Omental fat pad (tissue), 4 donors: ENCODE measurements around the gene FANCI. TPM values are rescaled to one million over a fixed set of nuclear protein-coding genes. Genes with fewer than 3 reads are reported as not detected.

ENCODE experiments used
- ATAC-seq: fragments of 150-250 bp; one replicate; pipeline ENCODE4 v1.9.1; 2016; ENCODE audit warnings: mild to moderate bottlenecking, moderate library complexity; ENCODE audit not compliant: low FRiP score
- DNase-seq: peaks from one replicate; pipeline ENCODE4 v3.0.0-alpha.2; 2019; ENCODE audit warnings: low spot score
- total RNA-seq, 4 donors: library from RNA; depleted of rRNA; stranded (reverse); fragments of >200 nt; gene quantifications; one replicate each; pipeline ENCODE4 v1.1.0, GENCODE V29; 2016
- TF ChIP-seq, protein P1 (sequence below), 3 donors: fragments of 450-650 bp; IDR thresholded peaks; one replicate each; pipeline ENCODE4 v1.5.1; 2016 to 2017; ENCODE audit warnings: antibody characterized with exemption in 3 of 3, mild to moderate bottlenecking in 3 of 3, moderate library complexity in 2 of 3

Gene FANCI
- 1 to 10 TPM; 3.3 to 6.6 (median 4.2) TPM for total RNA-seq

DNA sequence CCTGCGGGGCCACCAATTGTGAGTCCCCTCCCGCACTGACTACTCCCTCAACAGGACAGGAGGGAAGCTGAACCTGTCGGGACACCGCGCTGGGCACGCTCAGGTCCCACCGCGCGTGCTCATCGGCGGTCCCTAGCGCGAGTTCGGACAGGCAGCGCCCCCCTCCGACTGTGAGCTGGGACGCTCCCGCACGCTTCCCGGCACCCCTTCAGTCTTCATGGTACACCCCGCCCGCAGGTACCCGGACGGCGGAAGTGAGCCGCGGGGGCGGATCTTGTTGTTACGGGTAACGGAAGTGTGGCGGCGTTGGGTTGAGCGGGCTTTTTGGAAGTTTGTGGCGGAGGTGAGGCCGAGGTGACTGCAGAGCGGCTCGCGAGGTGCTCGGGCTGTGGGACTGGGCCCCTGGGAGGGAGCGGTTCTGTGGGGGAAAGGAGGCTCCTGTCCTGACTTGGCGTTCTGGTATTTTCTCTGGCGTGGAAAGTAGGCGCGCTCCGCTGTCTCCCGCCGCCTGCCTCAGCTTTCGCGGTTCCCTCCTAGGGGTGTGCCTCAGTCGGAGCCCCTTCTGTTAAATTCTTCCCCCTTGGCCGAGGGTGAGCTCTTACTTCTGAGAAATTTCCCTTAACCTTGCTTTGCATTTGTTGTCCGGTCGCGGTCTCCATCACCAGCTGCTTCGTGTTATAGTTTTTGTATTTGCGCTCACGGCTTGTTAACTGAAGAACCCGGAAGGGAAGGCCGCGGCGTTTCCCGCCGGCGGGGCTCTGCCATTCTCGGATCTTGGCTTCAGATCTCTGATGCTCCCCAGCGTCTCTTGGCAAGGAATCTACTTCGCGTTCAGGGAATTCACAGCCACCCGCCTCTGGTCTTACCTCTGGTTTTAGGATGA, at the start of gene FANCI:
Gene FANCI, plus strand, starts transcription at position 289 of the 883 bp plus-strand sequence. CDS start 3,669 bp downstream, outside the sequence.
- peak; percentile 98 for ATAC-seq
- TF ChIP-seq, protein P1, sequence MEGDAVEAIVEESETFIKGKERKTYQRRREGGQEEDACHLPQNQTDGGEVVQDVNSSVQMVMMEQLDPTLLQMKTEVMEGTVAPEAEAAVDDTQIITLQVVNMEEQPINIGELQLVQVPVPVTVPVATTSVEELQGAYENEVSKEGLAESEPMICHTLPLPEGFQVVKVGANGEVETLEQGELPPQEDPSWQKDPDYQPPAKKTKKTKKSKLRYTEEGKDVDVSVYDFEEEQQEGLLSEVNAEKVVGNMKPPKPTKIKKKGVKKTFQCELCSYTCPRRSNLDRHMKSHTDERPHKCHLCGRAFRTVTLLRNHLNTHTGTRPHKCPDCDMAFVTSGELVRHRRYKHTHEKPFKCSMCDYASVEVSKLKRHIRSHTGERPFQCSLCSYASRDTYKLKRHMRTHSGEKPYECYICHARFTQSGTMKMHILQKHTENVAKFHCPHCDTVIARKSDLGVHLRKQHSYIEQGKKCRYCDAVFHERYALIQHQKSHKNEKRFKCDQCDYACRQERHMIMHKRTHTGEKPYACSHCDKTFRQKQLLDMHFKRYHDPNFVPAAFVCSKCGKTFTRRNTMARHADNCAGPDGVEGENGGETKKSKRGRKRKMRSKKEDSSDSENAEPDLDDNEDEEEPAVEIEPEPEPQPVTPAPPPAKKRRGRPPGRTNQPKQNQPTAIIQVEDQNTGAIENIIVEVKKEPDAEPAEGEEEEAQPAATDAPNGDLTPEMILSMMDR (IDR thresholded peaks at IDR 0.05): no peak
- peak; percentile 87 for DNase-seq

DNA sequence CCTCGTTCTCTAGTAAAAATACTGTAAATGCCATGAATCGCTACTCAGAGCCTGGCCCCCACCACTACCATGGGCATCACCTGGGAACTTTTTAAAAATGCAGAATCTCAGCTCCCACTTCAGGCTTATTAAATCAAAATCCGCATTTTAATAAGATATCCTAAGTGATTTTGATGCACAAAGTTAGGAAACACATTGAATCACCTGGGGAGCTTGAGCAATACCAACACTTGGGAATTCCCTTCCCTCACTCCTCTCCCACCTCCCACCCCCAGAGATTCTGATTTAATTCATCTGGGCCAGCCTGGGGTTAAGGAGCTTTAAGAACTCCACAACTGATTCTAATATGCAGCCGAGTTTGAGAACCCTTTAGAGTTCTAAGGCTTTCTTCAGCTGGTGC, 49.2 kb upstream of the FANCI start:
- DNase-seq (no peak), ATAC-seq (no peak)
- TF ChIP-seq, protein P1 (IDR thresholded peaks at IDR 0.05): no peak

DNA sequence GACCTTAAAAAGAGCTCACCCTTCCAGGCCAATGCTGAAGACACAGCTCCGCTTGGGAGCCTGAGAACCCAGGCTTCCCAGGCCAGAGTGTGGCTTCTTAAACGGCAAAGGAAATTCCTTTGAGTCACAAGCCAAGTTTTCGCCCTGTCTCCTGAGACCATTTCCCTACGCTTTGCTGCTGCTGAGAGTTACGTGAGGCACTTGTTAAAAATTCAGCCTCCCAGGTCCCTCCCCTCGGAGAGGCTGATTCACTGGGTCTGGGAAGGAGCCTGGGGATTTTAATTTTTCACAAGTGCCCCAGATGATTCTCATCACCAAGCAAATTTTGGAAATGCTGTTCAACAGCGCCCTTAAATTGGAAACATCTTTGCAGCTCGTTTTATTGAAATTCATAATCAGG, 47.9 kb upstream of the FANCI start:
- DNase-seq (no peak), ATAC-seq (no peak)
- TF ChIP-seq, protein P1 (IDR thresholded peaks at IDR 0.05): no peak

DNA sequence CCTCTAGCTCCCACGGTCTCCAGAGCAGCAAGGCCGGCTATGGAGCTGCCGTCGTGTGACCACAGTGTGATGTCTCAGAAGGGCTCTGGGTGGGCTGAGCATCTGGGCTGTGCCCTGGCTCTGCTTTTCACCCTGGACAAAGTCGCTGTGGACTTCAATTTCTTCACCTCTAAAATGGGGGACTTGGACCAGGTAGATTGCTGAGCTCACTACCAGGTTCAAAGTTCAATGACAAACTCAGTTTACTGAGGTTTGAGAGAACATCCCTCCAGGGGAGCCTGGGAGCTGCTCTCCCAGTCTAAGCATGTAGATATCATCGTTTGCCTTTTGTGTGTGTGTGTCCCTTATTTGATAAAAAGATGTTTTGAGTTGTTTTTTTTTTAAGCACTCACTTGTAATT, 47.5 kb upstream of the FANCI start:
- TF ChIP-seq, protein P1 (IDR thresholded peaks at IDR 0.05): no peak
- no peak for ATAC-seq

GRCh38 chr15:89196994-89197393, 46.8 kb upstream of the FANCI start:
- ATAC-seq (no peak), DNase-seq (no peak)
- TF ChIP-seq, protein P1 (IDR thresholded peaks at IDR 0.05): no peak

More for the DNA sequence above, 47.5 kb upstream of the FANCI start:
- DNase-seq: no peak

DNA sequence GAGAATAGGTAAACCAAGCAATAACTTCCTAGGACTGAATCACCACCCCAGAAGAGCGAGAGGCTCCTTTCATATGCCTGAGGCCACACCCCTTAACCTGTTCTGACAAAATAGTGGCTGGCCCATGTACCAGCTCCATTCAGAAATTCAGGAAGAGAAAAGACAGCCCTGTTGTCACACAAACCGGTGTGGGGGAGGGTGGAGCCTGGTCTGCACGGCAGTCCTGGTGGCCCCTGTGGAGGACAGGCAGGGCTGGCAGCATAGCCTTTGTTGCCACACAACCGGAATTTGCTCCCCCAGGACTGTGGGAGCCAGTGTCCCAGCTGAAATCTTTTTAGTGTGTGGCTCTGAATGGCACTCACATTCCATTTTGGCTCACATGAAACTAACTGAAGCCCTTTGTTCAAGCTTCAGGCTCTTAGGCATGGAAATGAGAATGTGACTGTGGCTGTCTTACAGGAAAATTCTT, 46.2 kb upstream of the FANCI start:
- TF ChIP-seq, protein P1 (IDR thresholded peaks at IDR 0.05): no peak
- ATAC-seq (no peak), DNase-seq (no peak)

- TF ChIP-seq, protein P1 (IDR thresholded peaks at IDR 0.05): no peak
- no peak for ATAC-seq
Observed at GRCh38 chr15:89198196-89198595, 45.6 kb upstream of the FANCI start.

More at GRCh38 chr15:89198196-89198595, 45.6 kb upstream of the FANCI start:
- DNase-seq: no peak
